Thyroid gland (tissue), 4 donors: ENCODE data around the gene TSPAN4. TPM values are rescaled to one million over a fixed set of nuclear protein-coding genes. Genes with fewer than 3 reads are reported as not detected.

Experiments
- DNase-seq, 2 donors: peaks; one replicate each; pipeline ENCODE4 v3.0.0-alpha.2; 2019
- H3K27ac ChIP-seq, 3 donors: fragments of 200-600 bp; sonication (generic); 1 replicate in 2 of 3; 2 replicates in 1 of 3; pipeline ENCODE4 v1.5.1; 2016 to 2019; ENCODE audit warnings: mild to moderate bottlenecking in 1 of 3, moderate library complexity in 1 of 3
- H3K27me3 ChIP-seq: fragments of 200-600 bp; sonication (generic); one replicate; pipeline ENCODE4 v1.5.1; 2019
- H3K36me3 ChIP-seq, 2 donors: fragments of 200-600 bp; sonication (generic); one replicate each; pipeline ENCODE4 v1.5.1; 2016 to 2019
- H3K4me1 ChIP-seq, 2 donors: fragments of 200-600 bp; sonication (generic); one replicate each; pipeline ENCODE4 v1.5.1; 2017 to 2019
- H3K4me3 ChIP-seq, 3 donors: fragments of 200-600 bp; sonication (generic); replicated peaks in 1 of 3; 1 replicate in 2 of 3; 2 replicates in 1 of 3; pipeline ENCODE4 v1.5.1; 2016; ENCODE audit warnings: mild to moderate bottlenecking in 1 of 3
- H3K9me3 ChIP-seq: fragments of 200-600 bp; sonication (generic); one replicate; pipeline ENCODE4 v1.5.1; 2017
- POLR2A ChIP-seq, 2 donors: fragments of 450-650 bp; IDR thresholded peaks; one replicate each; pipeline ENCODE4 v1.6.1; 2017; ENCODE audit warnings: antibody characterized with exemption in 2 of 2, mild to moderate bottlenecking in 2 of 2, moderate library complexity in 1 of 2
- WGBS, 2 donors: methylation state at CpG; one replicate each; pipeline ENCODE4 v1.1.5; 2017; 5-methylcytosine and 5-hydroxymethylcytosine counted together
- intact Hi-C: fragments of 100-400 bp; cut with DNase I; formaldehyde crosslinking; loops from one replicate; pipeline ENCODE4 v1.15.1; 2023
- total RNA-seq, 4 donors: library from RNA; depleted of rRNA; stranded (reverse); fragments of >200 nt; gene quantifications; one replicate each; pipeline ENCODE4 v1.2.3, GENCODE V29; 2016
- TF ChIP-seq, protein P1 (sequence below), 6 experiments: fragments of 200-600 bp in 3 of 6; fragments of 450-650 bp in 3 of 6; sonication (generic) in 3 of 6; IDR thresholded peaks; one replicate each; pipeline ENCODE4 v1.5.1; 2016 to 2019; ENCODE audit warnings: antibody characterized with exemption in 6 of 6, mild to moderate bottlenecking in 2 of 6, inconsistent platforms in 1 of 6, moderate library complexity in 1 of 6

Gene TSPAN4
- total RNA-seq, 4 donors from 2014 or later: 86.1 to 127 (median 107) TPM

DNA sequence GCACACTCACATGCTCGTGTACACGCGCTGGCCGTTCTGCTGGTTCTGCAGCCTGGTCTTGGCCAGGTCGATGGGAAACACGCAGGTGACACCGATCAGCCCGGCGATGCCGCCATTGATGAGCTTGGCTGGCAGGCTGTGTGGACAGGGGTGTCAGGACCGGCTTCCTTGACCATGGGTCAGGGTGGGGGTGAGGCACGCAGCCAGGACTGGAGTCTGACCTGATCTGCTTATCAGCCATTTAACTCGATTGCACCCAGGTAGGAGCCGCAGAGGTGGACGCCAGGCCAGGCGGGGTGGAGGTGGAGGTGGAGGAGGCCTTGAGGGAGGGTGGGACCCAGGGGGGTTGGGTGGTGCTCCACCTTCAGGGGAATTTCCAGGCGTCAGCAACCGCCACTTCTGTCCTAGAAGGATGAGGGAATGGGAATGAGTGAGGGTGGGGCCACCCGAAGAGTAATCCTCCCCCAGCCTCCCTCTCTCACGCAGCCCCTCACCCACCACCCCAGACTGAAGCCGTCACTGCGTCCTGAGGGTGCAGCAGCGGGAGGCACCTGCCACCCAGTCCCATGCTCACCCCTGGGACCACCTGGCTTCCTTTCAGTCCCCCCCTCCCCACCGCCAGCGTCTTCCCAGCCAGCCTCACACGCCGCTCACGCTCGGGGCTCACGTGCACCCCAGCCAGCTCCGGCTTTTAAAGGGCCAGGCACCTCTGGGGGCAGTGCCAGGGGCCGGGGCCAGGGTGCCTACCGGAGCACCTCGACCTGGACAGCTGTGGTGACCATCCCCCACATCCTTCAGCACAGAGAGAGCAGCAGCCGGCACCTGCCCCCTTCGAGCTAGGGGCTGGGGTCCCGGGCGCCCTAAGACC is 47.7 kb upstream of the TSPAN4 start:
- H3K9me3 ChIP-seq: no peaks in the 10 kb centered on the region
- peaks cover 30 to 31% of the 10 kb centered on the region in 2 donors for H3K4me1 ChIP-seq
- H3K27me3 ChIP-seq: no peaks in the 10 kb centered on the region
- H3K36me3 ChIP-seq: no peaks in the 10 kb centered on the region
- intact Hi-C loops: no loop called here
- WGBS, 2 donors: 56 to 63% methylated on average over 23 to 28 of the region's 38 CpGs
- H3K27ac ChIP-seq: peak overlapping the region in 1 of 3 donors; percentile 16
- peak overlapping the region in 1 of 3 donors; percentile 71 for H3K4me3 ChIP-seq
- no peak for TF ChIP-seq POLR2A (IDR thresholded peaks at IDR 0.05)
- TF ChIP-seq, protein P1, sequence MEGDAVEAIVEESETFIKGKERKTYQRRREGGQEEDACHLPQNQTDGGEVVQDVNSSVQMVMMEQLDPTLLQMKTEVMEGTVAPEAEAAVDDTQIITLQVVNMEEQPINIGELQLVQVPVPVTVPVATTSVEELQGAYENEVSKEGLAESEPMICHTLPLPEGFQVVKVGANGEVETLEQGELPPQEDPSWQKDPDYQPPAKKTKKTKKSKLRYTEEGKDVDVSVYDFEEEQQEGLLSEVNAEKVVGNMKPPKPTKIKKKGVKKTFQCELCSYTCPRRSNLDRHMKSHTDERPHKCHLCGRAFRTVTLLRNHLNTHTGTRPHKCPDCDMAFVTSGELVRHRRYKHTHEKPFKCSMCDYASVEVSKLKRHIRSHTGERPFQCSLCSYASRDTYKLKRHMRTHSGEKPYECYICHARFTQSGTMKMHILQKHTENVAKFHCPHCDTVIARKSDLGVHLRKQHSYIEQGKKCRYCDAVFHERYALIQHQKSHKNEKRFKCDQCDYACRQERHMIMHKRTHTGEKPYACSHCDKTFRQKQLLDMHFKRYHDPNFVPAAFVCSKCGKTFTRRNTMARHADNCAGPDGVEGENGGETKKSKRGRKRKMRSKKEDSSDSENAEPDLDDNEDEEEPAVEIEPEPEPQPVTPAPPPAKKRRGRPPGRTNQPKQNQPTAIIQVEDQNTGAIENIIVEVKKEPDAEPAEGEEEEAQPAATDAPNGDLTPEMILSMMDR (IDR thresholded peaks at IDR 0.05): no peak
- peak; percentile 45 to 47 for DNase-seq

DNA sequence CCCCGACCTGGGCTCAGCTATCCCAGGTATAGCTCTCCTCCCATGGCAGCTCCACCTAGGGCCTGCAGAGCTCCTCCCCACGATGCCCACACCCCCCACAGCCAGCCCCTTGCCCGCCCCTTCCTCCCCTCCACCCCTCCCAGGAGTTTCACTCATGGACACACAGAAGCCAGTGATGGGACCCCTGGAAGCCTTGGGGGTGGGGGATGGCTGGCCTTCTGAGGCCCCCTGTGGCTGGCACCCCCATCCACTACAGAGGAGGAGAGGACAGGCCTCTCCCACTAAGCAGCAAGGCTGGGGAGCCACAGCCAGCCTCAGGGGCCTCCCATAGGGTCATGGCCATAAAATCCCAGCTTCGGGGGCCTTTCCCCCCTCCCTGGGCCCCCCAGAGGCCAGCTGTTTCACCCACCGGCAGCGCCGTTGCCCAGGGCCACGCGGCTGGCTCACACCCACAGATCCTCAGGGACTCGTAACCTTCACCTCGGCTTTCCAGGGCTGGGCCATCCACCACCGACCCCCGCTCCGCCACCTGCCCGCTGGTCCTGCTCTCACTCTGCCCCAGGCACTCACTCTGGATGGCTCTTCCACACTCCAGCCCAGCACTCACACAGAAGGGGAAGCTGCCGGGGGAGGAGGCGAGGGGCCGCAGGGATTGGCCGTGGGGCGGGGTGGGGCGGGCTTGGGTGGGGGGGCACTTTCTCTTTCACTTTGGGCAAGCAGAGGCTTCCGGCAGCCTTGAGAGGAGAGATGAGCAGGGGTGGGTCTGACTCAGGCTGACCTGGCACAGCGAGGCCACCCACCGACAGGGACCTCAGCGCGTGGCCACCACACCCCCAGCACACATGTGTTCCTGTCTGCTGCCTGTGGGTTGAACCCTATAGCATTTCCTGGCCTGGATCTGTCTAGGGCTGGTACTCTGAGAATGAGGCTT is 46.8 kb upstream of the TSPAN4 start:
- peak overlapping the region; percentile 39 to 71 (median 52) for H3K4me3 ChIP-seq
- H3K4me1 ChIP-seq: peaks cover 29 to 31% of the 10 kb centered on the region in 2 donors
- no peaks in the 10 kb centered on the region for H3K27me3 ChIP-seq
- intact Hi-C loops: no loop called here
- H3K9me3 ChIP-seq: no peaks in the 10 kb centered on the region
- TF ChIP-seq POLR2A (IDR thresholded peaks at IDR 0.05): peak; percentile 15 to 31
- TF ChIP-seq, protein P1 (IDR thresholded peaks at IDR 0.05): no peak
- H3K27ac ChIP-seq: peak overlapping the region; percentile 18 to 68 (median 67)
- peak; percentile 81 to 83 for DNase-seq
- no peaks in the 10 kb centered on the region for H3K36me3 ChIP-seq
- WGBS, 2 donors: 0 to 5% methylated on average over 1 to 21 of the region's 26 CpGs

DNA sequence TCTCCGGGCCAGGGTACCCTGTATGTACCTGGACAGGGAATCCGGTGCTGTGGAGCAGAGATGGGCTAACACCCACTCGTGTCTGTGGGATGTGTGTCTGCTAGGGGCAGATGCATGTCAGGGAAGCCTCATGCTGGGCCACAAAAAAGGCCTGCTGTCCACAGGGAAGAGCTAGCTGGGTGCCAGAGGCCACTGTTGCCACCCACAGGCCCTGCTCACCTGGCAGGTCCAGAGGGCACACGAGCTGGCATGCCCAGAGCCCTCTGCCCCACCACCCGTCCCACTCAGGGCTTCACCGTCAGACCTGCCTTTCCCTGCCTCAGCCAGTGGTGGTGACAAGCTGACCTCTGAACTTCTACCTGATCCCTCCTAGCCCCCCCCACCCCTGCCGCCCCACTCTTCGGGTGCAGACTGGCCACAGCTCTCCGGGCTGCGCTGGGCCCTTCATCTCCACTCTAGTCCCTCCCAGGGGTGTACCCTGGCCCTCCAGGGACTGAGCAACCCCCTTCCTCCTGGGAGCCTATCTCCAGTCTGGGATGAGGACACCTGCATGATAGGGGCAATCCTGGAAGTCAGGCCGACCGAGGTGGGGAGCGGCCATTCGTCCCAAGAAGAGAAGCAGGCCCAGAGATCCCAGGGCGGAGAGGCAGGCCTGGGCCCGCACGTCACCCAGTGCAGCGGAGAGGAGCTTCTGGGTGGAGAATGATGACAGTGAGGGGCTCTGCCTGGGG is 45.9 kb upstream of the TSPAN4 start:
- Histone ChIP-seq H3K4me3 (peak overlapping the region in 1 of 3 donors; percentile 71), H3K4me1 (peaks cover 29 to 31% of the 10 kb centered on the region in 2 donors), H3K27me3 (no peaks in the 10 kb centered on the region), H3K9me3 (no peaks in the 10 kb centered on the region), H3K36me3 (no peaks in the 10 kb centered on the region), H3K27ac (peak overlapping the region; percentile 18 to 68 (median 67))
- TF ChIP-seq, protein P1 (IDR thresholded peaks at IDR 0.05): no peak
- TF ChIP-seq POLR2A (IDR thresholded peaks at IDR 0.05): no peak
- WGBS, 2 donors: 25 to 26% methylated on average over 5 to 11 of the region's 18 CpGs
- intact Hi-C loops: no loop called here
- DNase-seq: no peak

DNA sequence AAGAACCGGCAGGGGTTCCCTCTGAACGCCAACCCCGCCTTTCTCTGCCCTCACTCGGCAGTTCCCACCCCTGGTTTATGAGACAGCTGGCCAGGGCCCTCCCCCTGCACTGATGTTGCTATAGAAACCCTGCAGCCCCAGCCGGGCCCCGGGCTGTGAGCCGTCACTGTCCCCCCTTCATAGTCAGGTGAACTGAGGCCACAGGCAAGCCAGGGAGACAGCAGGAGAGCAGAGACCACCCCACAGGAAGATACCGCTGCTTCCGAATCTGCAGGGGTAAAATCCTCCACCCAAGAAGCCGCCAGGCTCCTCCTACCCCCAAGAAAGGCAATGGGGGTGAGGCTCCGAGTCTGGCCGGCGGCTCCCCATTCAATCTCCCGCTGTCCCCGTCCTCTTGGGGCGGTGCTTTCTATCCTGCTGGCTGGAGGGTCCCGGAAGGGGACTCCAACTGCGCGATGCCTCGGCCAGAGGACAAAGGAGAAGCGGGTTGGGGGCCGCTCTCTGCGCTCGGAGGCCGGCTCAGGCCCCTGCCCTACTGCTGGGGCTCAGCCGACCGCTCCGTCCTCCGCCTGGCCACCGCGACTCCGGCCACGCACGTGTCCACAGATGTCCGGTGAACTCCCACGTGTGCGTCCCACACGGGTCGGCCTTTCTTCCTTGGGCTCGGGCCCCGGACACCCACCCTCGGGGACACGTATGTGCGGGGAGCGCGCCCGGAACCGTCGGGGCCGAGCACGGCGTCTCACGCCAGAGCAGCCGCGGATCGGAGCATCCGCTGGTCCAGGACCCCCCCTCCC is 45.2 kb upstream of the TSPAN4 start:
- DNase-seq: peak; percentile 67
- Histone ChIP-seq H3K27me3 (no peaks in the 10 kb centered on the region), H3K27ac (peak overlapping the region; percentile 18 to 68 (median 67)), H3K4me1 (peaks cover 29 to 31% of the 10 kb centered on the region in 2 donors), H3K4me3 (peak overlapping the region; percentile 50 to 71 (median 54)), H3K9me3 (no peaks in the 10 kb centered on the region), H3K36me3 (no peaks in the 10 kb centered on the region)
- intact Hi-C loops: no loop called here
- TF ChIP-seq, protein P1 (IDR thresholded peaks at IDR 0.05): no peak
- TF ChIP-seq POLR2A (IDR thresholded peaks at IDR 0.05): no peak
- WGBS, 2 donors: 0 to 1% methylated on average over 8 to 41 of the region's 57 CpGs
